Measurements from ENCODE around the gene ANKRD65.
A peak's percentile ranks its signal among the peaks of the same experiment; 100 is the strongest.

ANKRD65 gene

DNA sequence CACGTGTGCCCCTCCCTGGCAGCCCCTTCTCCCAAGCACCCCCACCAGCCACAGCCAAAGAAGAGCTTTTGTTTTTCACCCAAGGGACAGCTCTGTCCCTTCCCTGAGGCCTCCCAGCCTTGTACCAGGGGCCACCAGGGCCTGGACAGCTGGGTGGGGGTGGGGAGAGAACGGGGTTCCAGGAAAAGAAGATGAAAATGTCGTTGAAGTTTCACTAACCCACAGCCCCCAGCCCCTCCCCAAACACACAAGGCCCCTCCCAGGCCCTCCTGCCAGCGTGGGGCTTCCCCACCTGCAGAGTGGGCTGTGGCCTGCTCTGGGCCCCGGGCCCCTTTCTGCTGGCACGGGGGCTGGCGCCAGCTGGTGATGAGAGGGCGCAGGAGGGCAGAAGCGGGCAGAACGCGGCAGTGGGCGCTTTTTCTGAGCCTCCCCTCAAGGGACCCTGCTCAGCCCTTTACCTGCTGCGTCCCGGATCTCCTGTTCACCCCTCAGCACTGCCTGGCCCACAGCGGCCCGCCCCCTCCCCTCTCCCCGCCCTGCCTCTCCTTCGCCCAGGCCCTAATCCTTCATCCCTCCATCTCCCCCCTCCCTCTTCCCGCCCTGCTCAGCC lies 5.5 kb upstream of the ANKRD65 start:
- TF ChIP-seq TAF1 (IDR thresholded peaks at IDR 0.05; ENCODE audit: borderline replicate concordance, low read depth, low read length) (no peak), POLR2A (IDR thresholded peaks at IDR 0.05; ENCODE audit: low read depth, low read length) (no peak), POLR2AphosphoS5 (IDR thresholded peaks at IDR 0.05; ENCODE audit: low read depth, low read length) (no peak)
- FAIRE-seq, result no peak
- DNase-seq (ENCODE audit: insufficient read length), result peak; percentile 33

DNA sequence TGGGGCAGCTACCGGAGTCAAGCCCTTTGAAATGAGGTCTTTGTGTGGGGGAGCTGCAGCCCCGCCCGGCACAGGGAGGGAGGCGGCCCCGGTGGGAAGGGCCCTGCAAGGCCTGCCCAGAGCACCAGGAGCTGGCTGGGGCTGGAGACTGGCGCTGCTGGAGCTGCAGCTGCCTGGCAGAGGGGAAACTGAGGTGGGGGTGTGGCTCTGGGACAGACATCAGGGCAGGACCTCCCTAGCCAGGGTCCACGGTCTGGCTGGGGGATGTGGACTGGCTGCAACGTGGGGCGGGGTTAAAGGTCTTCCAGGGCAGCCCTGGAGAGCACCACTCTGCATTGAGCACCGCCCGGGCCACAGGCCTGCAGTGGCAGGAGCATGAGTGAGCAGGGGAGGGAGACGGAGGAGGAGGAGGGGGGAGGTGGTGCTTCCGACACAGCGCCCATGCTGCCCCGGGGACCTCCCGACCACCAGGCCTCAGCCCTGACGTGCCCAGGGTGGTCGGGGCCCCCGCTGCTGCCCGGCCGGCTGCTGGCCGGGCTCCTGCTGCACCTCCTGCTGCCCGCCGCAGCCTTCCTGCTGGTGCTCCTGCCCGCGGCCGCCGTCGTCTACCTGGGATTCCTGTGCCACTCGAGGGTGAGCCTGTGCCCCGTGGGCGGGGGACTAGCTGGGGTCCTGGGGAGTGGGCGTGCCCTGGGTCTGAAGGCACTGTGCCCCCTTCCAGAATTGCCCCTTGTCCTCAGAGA lies 4.8 kb upstream of the ANKRD65 start:
- DNase-seq (ENCODE audit: insufficient read length), result peak; percentile 33
- TF ChIP-seq POLR2A (IDR thresholded peaks at IDR 0.05; ENCODE audit: low read depth, low read length) (no peak), POLR2AphosphoS5 (IDR thresholded peaks at IDR 0.05; ENCODE audit: low read depth, low read length) (no peak), TAF1 (IDR thresholded peaks at IDR 0.05; ENCODE audit: borderline replicate concordance, low read depth, low read length) (no peak)
- FAIRE-seq, result no peak

DNA sequence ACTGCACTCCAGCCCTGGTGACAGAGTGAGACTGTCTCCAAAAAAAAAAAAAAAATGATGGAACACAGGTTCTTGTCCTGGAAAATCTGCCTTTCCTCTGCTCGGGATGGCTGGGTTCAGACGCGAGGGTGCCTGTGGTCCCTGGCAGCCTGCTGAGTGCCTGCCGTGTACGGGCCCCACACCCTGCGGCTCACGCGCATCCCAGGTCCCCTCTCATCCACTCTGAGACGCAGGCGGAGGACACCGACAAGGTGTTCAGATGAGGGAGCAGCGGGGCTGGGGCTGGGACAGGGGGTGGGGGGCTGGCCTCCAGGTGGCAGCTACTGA lies 4.3 kb upstream of the ANKRD65 start:
- FAIRE-seq, result no peak
- no peak for TF ChIP-seq TAF1 (IDR thresholded peaks at IDR 0.05; ENCODE audit: borderline replicate concordance, low read depth, low read length)
- no peak for TF ChIP-seq POLR2A (IDR thresholded peaks at IDR 0.05; ENCODE audit: low read depth, low read length)
- TF ChIP-seq POLR2AphosphoS5 (IDR thresholded peaks at IDR 0.05; ENCODE audit: low read depth, low read length), result no peak

DNA sequence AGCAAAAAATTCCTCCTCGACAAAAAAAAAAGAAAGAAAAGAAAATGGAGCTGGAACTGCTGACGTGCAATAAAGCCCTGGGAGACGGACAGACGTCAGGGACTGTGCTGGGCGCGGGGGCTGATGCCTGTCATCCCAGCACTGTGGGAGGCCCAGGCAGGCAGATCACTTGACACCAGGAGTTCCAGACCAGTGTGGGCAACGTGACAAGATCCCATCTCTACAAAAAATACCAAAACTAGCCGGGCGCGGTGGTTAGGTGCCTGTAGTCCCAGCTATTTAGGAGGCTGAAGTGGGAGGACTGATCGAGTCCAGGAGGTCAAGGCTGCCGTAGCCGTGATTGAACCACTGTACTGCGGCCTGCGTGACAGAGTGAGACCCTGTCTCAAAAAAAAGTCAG lies 3.6 kb upstream of the ANKRD65 start:
- DNase-seq (ENCODE audit: insufficient read length), result no peak
- TF ChIP-seq TAF1 (IDR thresholded peaks at IDR 0.05; ENCODE audit: borderline replicate concordance, low read depth, low read length) (no peak), POLR2A (IDR thresholded peaks at IDR 0.05; ENCODE audit: low read depth, low read length) (no peak), POLR2AphosphoS5 (IDR thresholded peaks at IDR 0.05; ENCODE audit: low read depth, low read length) (no peak)
- no peak for FAIRE-seq

More for the DNA sequence above, 4.3 kb upstream of the ANKRD65 start:
- DNase-seq (ENCODE audit: insufficient read length), result no peak

DNA sequence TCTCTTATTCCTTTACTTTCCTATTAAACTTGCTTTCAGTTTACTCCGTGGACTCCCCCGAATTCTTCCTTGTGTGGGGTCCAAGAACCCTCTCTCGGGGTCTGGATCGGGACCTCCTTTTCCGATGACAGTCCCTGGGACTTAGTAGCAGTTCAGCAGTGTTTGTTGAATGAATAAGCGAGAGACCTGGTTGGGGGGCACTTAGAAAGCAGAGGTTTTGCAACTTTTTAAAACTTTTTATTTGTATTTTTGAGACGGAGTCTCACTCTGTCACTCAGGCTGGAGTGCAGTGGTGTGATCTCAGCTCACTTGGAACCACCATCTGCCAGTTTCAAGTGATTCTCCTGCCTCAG lies 2.1 kb upstream of the ANKRD65 start:
- DNase-seq (ENCODE audit: insufficient read length) (no peak), FAIRE-seq (no peak)
- TF ChIP-seq TAF1 (IDR thresholded peaks at IDR 0.05; ENCODE audit: borderline replicate concordance, low read depth, low read length), result no peak
- TF ChIP-seq POLR2A (IDR thresholded peaks at IDR 0.05; ENCODE audit: low read depth, low read length), result no peak
- no peak for TF ChIP-seq POLR2AphosphoS5 (IDR thresholded peaks at IDR 0.05; ENCODE audit: low read depth, low read length)

DNA sequence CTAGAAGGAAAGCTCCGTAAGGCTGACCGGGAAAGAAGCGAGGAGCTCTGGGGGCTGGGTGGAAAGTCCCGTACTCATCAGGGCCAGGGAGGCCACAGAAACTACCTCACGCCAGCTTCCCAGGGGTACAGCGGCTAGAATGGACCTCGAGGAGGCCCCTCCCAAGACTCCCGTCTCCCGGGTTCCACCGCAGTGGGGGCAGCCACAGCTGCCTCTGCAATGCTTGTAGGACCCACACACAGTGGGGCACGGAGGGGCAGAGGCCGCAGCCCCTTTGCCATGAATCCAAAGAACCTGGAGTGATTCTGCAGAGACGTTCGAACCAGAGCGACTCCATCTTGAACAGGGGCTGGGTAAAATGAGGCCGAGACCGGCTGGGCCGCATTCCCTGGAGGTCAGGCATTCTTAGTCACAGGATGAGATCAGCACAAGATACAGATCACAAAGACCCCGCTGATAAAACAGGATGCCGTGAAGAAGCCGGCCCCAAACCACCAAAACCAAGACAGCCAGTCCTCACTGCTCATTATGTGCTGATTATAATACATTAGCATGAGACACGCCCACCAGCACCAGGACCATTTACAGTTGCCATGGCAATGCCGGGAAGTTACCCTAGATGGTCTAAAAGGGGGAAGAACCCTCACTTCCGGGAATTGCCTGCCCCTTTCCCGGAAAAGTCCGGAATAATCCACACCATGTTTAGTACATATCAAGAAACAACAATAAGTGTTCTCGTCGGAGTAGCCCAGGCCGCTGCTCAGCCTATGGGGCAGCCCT lies 1.6 kb upstream of the ANKRD65 start:
- no peak for DNase-seq (ENCODE audit: insufficient read length)
- FAIRE-seq, result peak; percentile 78
- TF ChIP-seq TAF1 (IDR thresholded peaks at IDR 0.05; ENCODE audit: borderline replicate concordance, low read depth, low read length) (no peak), POLR2A (IDR thresholded peaks at IDR 0.05; ENCODE audit: low read depth, low read length) (no peak), POLR2AphosphoS5 (IDR thresholded peaks at IDR 0.05; ENCODE audit: low read depth, low read length) (no peak)

DNA sequence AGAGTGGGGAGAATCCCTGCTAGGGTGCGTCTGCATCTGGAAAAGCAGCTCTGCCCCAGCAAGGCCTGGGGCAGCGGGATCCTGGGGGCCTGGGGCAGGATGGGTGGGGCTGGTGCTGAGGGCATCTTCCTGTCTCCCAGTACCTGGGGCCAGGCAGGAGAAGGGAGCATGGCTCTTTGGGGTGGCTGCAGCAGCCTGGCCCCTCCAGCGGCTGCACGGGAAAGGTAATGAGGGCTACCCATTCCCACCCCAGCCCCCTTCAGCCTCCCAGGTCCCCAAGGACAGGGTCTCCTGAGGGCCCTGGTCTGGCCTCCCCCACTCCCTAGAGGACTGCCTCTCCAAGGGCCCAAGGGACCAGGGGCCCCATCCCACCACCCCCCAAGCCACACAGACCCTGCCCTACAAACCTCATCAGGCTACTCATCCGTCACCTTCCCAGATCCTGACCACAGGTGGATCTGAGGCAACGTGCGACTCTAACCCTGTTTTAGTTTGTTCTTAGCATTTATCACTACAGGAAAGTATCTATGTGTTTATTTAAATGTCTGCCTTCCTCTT lies 910 bp upstream of the ANKRD65 start:
- TF ChIP-seq TAF1 (IDR thresholded peaks at IDR 0.05; ENCODE audit: borderline replicate concordance, low read depth, low read length), result no peak
- no peak for TF ChIP-seq POLR2AphosphoS5 (IDR thresholded peaks at IDR 0.05; ENCODE audit: low read depth, low read length)
- TF ChIP-seq POLR2A (IDR thresholded peaks at IDR 0.05; ENCODE audit: low read depth, low read length), result no peak
- DNase-seq (ENCODE audit: insufficient read length) (no peak), FAIRE-seq (no peak)

DNA sequence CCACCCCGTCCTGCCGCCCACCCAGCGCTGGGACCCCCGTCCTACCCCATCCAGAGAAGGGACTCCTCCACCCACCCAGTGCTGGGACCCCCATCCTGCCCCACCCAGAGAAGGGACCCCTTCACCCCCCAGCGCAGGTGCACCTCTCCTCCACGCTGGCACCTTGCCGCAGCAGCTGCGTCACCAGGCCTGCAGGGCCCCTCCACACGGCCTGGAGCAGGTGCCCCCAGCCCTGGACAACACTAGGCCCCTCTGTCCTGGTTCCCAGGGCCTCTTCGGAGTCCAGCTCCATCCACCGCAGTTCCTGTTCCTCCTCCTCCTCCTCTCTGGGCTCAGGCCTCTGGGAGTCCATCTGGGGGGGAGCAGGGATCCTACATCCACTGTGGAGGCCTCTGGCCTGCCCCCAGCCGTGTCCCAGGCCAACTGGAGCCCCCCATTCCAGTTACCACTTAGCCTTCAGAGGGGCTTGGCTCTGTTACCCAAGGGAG lies 378 bp downstream of the ANKRD65 start:
- no peak for FAIRE-seq

DNA sequence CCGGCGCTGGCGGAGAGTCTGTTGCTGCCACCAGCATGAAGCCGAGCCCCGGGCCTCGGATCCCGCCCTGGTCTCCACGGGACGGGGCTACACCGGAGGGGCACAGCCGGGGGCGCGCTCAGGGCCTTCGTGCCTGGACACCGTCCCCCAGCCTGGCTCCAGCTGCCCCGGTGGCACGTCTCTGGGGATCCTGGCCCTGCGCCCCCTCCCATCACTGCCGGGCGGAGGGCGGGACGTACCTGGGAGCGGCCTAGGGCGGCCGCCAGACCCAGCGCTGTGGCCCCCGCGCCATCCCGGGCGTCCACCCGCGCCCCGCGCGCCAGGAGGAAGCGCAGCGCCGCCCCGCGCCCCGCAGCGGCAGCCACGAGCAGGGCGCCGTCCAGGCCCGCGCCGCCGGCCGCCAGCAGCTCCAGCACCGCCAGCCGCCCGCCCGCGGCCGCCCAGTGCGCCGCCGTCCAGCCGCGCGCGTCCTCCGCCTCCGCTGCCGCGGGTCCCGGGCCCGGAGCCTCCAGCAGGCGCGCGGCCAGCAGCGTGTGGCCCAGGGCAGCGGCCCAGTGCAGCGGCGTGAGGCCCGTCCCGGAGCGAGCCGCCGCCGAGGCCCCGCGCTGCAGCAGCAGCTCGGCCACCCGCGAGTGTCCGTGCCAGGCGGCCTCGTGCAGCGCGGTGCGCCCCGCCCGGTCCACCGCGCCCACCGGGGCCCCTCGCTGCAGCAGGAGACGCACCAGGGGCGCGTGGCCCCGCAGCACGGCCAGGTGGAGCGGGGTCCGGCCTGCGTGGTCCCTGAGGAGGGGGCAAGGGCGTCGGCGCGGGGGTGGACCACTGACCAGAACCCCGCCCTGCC lies 1.0 kb downstream of the ANKRD65 start:
- no peak for TF ChIP-seq TAF1 (IDR thresholded peaks at IDR 0.05; ENCODE audit: borderline replicate concordance, low read depth, low read length)
- TF ChIP-seq POLR2A (IDR thresholded peaks at IDR 0.05; ENCODE audit: low read depth, low read length), result no peak
- DNase-seq (ENCODE audit: insufficient read length), result no peak
- no peak for FAIRE-seq

More for the DNA sequence above, 378 bp downstream of the ANKRD65 start:
- no peak for TF ChIP-seq TAF1 (IDR thresholded peaks at IDR 0.05; ENCODE audit: borderline replicate concordance, low read depth, low read length)
- no peak for TF ChIP-seq POLR2A (IDR thresholded peaks at IDR 0.05; ENCODE audit: low read depth, low read length)
- no peak for TF ChIP-seq POLR2AphosphoS5 (IDR thresholded peaks at IDR 0.05; ENCODE audit: low read depth, low read length)
- DNase-seq (ENCODE audit: insufficient read length), result no peak

DNA sequence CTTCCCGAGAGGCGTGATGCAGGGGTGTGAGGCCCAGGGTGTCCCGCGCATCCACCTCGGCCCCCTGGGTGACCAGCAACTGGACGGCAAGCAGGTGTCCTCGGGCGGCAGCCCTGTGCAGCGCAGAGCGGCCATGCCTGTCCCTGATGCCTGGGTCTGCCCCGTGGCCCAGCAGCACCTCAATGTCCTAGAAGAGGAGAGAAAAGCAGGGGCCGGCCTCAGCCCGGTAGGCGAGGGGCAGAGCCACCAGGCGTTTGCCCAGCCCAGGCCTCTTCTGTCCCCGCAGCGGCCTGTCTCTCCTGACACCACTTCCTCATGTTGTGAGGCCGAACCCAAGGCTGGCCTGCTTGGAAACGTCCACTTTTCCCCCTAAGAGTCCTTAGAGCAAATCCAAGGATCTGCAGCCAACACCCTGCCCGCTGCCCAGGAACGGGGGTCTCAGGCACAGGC lies 1.7 kb downstream of the ANKRD65 start:
- DNase-seq (ENCODE audit: insufficient read length) (no peak), FAIRE-seq (no peak)
- no peak for TF ChIP-seq TAF1 (IDR thresholded peaks at IDR 0.05; ENCODE audit: borderline replicate concordance, low read depth, low read length)
- no peak for TF ChIP-seq POLR2A (IDR thresholded peaks at IDR 0.05; ENCODE audit: low read depth, low read length)
- TF ChIP-seq POLR2AphosphoS5 (IDR thresholded peaks at IDR 0.05; ENCODE audit: low read depth, low read length), result no peak
